Esophagus squamous epithelium (tissue), 4 donors: ENCODE measurements around the gene ZNF808.

ENCODE experiments used
- POLR2A ChIP-seq, 4 donors: fragments of 450-650 bp; IDR thresholded peaks; one replicate each; pipeline ENCODE4 v1.6.1; 2017; ENCODE audit warnings: antibody characterized with exemption in 4 of 4, mild to moderate bottlenecking in 4 of 4, moderate library complexity in 3 of 4
- TF ChIP-seq, protein P1 (sequence below), 6 experiments: fragments of 450-650 bp in 4 of 6; fragments of 200-600 bp in 2 of 6; sonication (generic) in 2 of 6; IDR thresholded peaks; one replicate each; pipeline ENCODE4 v1.5.1; 2016 to 2019; ENCODE audit warnings: antibody characterized with exemption in 6 of 6, mild to moderate bottlenecking in 4 of 6, moderate library complexity in 4 of 6

DNA sequence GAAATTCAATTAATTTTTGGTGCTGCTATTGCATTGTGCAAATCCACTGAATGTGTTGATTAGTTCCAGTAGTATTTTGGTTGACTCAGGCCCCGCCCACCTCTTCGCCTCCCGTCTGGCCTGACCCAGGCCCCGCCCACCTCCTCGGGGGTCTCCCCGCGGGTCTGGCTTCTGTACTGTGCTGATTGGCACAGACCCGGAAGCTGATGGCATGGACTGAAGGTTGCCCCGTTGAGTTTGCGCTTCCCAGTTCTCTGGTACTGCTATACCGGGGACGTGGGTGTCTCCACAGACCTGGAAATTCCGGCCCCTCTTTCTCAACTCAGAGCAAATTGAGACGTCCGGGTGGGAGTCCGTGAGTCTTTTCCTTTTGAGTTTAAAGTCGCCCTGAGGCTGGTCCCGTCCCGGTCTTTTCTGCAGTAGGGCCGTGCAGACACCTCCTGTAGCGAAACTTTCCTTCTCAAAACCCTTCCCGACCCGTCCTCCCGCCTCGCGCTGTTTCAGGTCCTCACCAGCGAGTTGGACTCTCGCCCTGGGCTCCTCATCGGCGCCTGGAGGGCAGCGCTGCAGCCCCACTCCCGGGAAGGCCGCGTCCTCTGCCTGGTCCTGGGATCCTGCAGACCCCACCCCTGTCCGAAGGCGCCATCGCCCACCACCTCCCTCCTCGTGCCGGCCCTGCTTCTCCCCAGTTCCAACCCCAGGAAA is 57.4 kb downstream of the ZNF808 start:
- no peak for TF ChIP-seq POLR2A (IDR thresholded peaks at IDR 0.05)
- TF ChIP-seq, protein P1, sequence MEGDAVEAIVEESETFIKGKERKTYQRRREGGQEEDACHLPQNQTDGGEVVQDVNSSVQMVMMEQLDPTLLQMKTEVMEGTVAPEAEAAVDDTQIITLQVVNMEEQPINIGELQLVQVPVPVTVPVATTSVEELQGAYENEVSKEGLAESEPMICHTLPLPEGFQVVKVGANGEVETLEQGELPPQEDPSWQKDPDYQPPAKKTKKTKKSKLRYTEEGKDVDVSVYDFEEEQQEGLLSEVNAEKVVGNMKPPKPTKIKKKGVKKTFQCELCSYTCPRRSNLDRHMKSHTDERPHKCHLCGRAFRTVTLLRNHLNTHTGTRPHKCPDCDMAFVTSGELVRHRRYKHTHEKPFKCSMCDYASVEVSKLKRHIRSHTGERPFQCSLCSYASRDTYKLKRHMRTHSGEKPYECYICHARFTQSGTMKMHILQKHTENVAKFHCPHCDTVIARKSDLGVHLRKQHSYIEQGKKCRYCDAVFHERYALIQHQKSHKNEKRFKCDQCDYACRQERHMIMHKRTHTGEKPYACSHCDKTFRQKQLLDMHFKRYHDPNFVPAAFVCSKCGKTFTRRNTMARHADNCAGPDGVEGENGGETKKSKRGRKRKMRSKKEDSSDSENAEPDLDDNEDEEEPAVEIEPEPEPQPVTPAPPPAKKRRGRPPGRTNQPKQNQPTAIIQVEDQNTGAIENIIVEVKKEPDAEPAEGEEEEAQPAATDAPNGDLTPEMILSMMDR (IDR thresholded peaks at IDR 0.05) = no peak
